Activated T-cell treated with anti-CD3 and anti-CD28 coated beads, Interleukin-2, amount 50 U/mL, for 72 hours (primary cell): ENCODE data around the gene INSIG1. TPM values are rescaled to one million over a fixed set of nuclear protein-coding genes. Genes with fewer than 3 reads are reported as not detected.

Source experiments
- ATAC-seq, 2 donors: fragments of 150-1000 bp; cut with Tn5 transposase; replicated peaks in 1 of 2; 2 replicates each; pipeline ENCODE4 v1.10.0; 2021; ENCODE audit warnings: moderate library complexity in 2 of 2, mild to moderate bottlenecking in 1 of 2
- DNase-seq, 2 donors: peaks; one replicate each; pipeline ENCODE4 v3.0.0; 2021 to 2022; ENCODE audit warnings: mixed read lengths in 1 of 2
- H3K27ac Mint-ChIP-seq: one replicate; pipeline ENCODE4 v1.8.0; 2022; ENCODE audit warnings: mild to moderate bottlenecking, moderate library complexity, mixed read lengths
- H3K27me3 Mint-ChIP-seq: one replicate; pipeline ENCODE4 v1.8.0; 2022; ENCODE audit warnings: low read depth, mixed read lengths
- H3K36me3 Mint-ChIP-seq, 2 donors: one replicate each; pipeline ENCODE4 v1.8.0; 2022; ENCODE audit warnings: mixed read lengths in 2 of 2, mild to moderate bottlenecking in 1 of 2; ENCODE audit not compliant: insufficient read depth in 2 of 2
- H3K4me1 Mint-ChIP-seq: one replicate; pipeline ENCODE4 v1.8.0; 2022; ENCODE audit warnings: low read depth, mixed read lengths
- H3K4me3 Mint-ChIP-seq, 2 donors: one replicate each; pipeline ENCODE4 v1.8.0; 2022; ENCODE audit warnings: mild to moderate bottlenecking in 2 of 2, mixed read lengths in 2 of 2, moderate library complexity in 2 of 2
- H3K9me3 Mint-ChIP-seq, 2 donors: one replicate each; pipeline ENCODE4 v1.8.0; 2022; ENCODE audit warnings: mixed read lengths in 2 of 2
- total RNA-seq, 2 donors: library from RNA; stranded (reverse); gene quantifications; one replicate each; pipeline ENCODE4 v1.2.3, GENCODE V29; 2022

INSIG1 gene
- total RNA-seq, 2 donors from 2014 or later, result 36.5 to 46.6 TPM

DNA sequence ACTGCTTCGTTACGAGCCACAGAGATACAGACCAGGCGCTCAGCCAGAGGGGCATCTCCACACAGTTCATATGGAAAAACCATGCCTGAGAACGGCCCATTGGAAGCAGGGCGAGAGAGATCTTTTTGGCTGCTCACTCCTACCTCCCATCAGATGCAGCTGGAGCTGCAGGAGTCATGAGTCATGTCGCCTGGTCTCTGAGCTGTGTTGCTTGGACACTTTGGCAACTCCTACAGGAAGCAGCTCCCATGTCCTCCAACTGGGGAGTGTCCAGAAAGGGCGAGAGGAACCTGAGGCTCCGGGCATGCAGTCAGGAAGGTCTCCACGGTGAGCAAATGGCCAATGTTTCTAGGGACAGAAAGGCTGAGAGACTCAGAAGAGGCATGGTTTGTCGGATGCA lies 24.9 kb downstream of the INSIG1 start:
- Mint-ChIP-seq H3K4me1 (peaks cover 4% of the 10 kb centered on the region), H3K36me3 (peaks cover 4 to 8% of the 10 kb centered on the region in 2 donors), H3K27me3 (peaks cover 11% of the 10 kb centered on the region), H3K9me3 (peaks cover 4 to 5% of the 10 kb centered on the region in 2 donors), H3K4me3 (no peak overlapping the region), H3K27ac (no peak overlapping the region)
- ATAC-seq (no peak), DNase-seq (no peak)

GRCh38 chr7:155323001-155323638 lies 25.4 kb downstream of the INSIG1 start:
- ATAC-seq (no peak), DNase-seq (no peak)
- Mint-ChIP-seq H3K4me3 (no peak overlapping the region), H3K27me3 (peaks cover 11% of the 10 kb centered on the region), H3K36me3 (peaks cover 4 to 9% of the 10 kb centered on the region in 2 donors), H3K4me1 (peaks cover 4% of the 10 kb centered on the region), H3K9me3 (peaks cover 4 to 5% of the 10 kb centered on the region in 2 donors), H3K27ac (no peak overlapping the region)

DNA sequence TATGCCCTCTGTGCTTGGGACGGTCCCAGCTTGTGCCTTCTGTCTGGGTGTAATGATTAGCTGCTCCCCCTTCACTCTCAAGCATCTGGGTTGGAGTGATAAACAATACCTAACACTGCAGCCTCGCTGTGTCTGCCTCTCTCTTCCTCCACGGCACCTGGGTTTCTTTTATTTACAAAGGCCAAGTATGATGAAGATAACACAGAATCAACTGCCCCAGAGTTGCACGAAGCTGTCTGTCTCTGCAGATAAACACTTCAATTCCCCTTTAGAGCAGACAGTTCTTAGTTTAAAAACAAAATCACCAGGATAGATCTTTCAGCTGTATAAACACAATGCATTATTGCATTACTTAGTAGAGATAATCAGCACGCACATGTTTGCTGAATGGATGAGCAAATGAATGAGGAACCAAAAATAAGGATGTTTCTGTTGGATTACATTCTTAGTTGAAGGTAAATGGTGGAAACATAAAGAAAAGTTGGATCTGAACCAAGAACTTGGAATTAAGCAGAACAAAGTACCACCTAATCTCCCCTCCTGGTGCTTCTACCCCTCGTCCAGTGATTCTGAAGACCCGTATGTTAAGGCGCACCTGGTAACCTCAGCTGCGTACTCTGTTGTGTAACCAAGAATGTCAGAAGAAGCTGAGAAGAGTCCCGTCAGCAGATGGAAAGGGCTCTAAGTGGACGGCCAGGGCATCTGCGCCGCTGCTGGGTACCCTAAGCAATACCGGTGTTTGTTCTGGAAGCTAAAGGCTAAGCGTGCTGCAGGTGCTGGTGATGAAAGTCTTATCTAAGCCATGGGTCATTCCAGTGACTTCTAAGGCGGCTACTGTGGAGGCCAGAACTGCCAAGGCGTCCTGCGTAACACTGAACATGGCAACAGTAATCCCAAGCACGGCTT lies 26.6 kb downstream of the INSIG1 start:
- ATAC-seq (no peak), DNase-seq (no peak)
- H3K27me3 Mint-ChIP-seq, result peaks cover 11% of the 10 kb centered on the region
- H3K4me3 Mint-ChIP-seq, result no peak overlapping the region
- H3K36me3 Mint-ChIP-seq, result peaks cover 4 to 9% of the 10 kb centered on the region in 2 donors
- H3K9me3 Mint-ChIP-seq, result peaks cover 4 to 5% of the 10 kb centered on the region in 2 donors
- H3K4me1 Mint-ChIP-seq, result peaks cover 4% of the 10 kb centered on the region
- no peak overlapping the region for H3K27ac Mint-ChIP-seq

DNA sequence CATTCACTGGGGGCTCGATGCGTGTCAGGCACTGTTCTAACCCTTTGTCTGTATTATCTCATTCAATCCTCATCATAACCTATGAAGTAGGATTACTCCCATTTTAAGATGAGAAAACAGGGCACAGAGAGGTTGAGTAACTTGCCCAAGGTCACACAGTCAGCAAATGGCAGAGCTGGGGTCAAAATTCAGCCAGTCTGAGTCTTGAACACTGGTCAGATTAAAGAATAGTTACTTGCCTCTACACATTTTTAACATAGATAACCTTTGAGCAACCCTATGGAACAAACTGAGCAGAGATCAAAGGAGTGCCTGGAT lies 27.2 kb downstream of the INSIG1 start:
- H3K4me3 Mint-ChIP-seq, result no peak overlapping the region
- peaks cover 4 to 5% of the 10 kb centered on the region in 2 donors for H3K9me3 Mint-ChIP-seq
- ATAC-seq (no peak), DNase-seq (no peak)
- peaks cover 4 to 9% of the 10 kb centered on the region in 2 donors for H3K36me3 Mint-ChIP-seq
- H3K27ac Mint-ChIP-seq, result no peak overlapping the region
- peaks cover 11% of the 10 kb centered on the region for H3K27me3 Mint-ChIP-seq
- H3K4me1 Mint-ChIP-seq, result peaks cover 4% of the 10 kb centered on the region

GRCh38 chr7:155326385-155326784 lies 28.7 kb downstream of the INSIG1 start:
- no peak overlapping the region for H3K4me3 Mint-ChIP-seq
- ATAC-seq, result no peak
- H3K27me3 Mint-ChIP-seq, result peaks cover 11% of the 10 kb centered on the region
- H3K36me3 Mint-ChIP-seq, result peaks cover 4 to 9% of the 10 kb centered on the region in 2 donors
- peaks cover 4 to 5% of the 10 kb centered on the region in 2 donors for H3K9me3 Mint-ChIP-seq
- DNase-seq, result no peak
- no peak overlapping the region for H3K27ac Mint-ChIP-seq
- H3K4me1 Mint-ChIP-seq, result peaks cover 4% of the 10 kb centered on the region

DNA sequence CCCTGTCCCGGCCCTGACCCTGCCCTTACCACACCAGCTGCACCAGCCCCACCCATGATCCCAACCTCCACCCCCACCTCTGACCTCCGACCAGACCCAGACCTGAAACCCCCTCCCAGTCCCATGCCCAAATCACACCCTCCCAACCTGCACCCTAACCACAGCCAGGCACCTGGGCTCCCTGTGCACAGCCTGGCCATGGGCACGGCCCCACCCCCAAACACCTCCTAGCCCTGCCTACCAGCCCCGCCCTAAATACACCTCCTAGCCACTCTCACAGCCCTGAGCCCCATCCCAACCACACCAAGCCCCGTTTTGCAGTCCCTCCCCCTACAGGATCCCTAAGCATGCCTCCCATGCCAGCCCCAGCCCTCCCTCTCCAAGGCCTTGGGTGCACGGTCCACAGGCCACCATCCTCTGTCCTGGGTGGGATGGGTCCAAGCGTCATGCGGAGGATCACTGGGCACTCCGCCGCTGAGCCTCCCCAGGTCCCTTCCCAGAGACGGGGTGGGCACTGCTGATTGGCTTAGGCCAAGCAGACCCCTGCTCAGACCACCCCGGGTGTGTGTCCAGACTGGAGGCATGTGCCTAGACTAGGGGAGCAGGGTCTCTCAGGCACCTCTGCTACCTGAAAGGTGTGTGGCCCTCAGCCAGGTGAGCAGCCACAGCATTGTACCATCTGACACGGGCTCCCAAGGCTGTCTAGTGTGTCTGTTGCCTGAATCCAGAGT lies 30.1 kb downstream of the INSIG1 start:
- Mint-ChIP-seq H3K4me3 (no peak overlapping the region), H3K4me1 (peaks cover 4% of the 10 kb centered on the region), H3K9me3 (peaks cover 4 to 5% of the 10 kb centered on the region in 2 donors), H3K27me3 (peaks cover 11% of the 10 kb centered on the region), H3K27ac (no peak overlapping the region), H3K36me3 (peaks cover 4 to 9% of the 10 kb centered on the region in 2 donors)
- ATAC-seq (no peak), DNase-seq (no peak)

- Mint-ChIP-seq H3K27ac (no peak overlapping the region), H3K9me3 (no peaks in the 10 kb centered on the region), H3K36me3 (peaks cover 0 to 2% of the 10 kb centered on the region in 2 donors), H3K27me3 (no peaks in the 10 kb centered on the region), H3K4me3 (no peak overlapping the region), H3K4me1 (no peaks in the 10 kb centered on the region)
- DNase-seq, result no peak
- ATAC-seq, result no peak
These were observed 31.5 kb downstream of the INSIG1 start for GRCh38 chr7:155329225-155329624.

DNA sequence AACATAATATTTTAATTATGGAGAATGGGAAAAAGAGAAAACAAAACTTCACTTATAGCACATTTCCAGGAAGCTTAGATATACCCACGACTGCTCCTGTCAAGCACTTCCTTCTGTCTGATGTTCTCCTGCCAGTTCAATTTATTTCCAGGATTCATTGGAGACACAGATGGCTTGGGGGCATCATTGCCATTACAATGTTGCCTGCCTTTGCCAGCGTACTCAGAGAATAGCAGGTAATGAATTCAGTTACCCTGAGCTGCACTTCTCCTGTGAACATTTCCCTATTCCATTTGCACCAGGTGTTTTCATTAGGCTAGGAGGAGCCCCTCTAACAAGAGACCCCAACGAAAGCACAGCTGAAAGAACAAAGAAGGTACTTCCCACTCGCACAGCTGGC lies 33.7 kb downstream of the INSIG1 start:
- no peaks in the 10 kb centered on the region for H3K27me3 Mint-ChIP-seq
- H3K4me3 Mint-ChIP-seq, result no peak overlapping the region
- no peak for ATAC-seq
- H3K27ac Mint-ChIP-seq, result no peak overlapping the region
- H3K9me3 Mint-ChIP-seq, result no peaks in the 10 kb centered on the region
- peaks cover 0 to 2% of the 10 kb centered on the region in 2 donors for H3K36me3 Mint-ChIP-seq
- DNase-seq, result no peak
- H3K4me1 Mint-ChIP-seq, result no peaks in the 10 kb centered on the region

DNA sequence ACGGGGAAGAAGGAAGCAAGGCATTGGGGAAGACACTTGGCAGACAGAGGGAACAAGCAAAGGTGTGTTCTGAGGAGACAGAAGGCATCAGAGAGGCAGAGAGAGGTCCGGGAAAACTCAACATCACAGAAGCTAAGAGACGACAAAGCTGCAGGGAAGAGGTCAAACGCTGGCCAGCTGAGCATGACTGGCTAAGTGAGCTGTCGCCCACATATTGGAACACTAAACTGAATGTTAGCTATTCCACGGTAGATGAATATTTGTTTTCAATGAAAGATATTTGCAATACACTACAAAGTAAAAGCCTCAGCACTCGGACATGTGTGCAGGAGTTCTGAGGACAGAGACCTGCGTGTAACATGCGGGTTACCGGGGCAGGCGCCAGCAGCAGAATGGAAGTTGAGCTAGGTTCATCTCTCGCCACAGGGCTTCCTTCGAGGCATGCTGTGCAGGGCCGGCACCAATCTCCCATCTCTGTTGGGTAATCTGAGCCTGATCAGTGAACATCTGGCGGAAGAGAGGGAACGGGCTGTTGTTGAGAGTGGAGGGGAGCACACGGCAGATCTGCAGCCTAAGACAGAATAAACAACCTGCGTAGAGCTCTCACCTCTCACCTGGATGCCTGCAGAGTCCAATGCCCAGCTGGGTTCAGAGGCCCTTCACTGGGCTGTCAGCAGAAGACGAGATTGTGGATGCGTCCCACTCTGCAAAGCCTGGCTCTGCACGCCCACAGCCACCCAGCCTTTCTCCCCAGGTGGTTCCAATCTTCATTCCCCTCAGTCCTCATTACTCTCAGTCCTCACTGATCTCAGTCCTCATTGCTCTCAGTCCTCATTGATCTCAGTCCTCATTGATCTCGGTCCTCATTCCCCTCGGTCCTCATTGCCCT lies 35.9 kb downstream of the INSIG1 start:
- H3K9me3 Mint-ChIP-seq, result no peaks in the 10 kb centered on the region
- H3K36me3 Mint-ChIP-seq, result no peaks in the 10 kb centered on the region
- H3K27ac Mint-ChIP-seq, result no peak overlapping the region

GRCh38 chr7:155336812-155337602 lies 39.3 kb downstream of the INSIG1 start:
- Mint-ChIP-seq H3K36me3 (no peaks in the 10 kb centered on the region), H3K27ac (no peak overlapping the region), H3K27me3 (peaks cover 17% of the 10 kb centered on the region), H3K9me3 (no peaks in the 10 kb centered on the region), H3K4me1 (peaks cover 11% of the 10 kb centered on the region), H3K4me3 (no peak overlapping the region)
- ATAC-seq (no peak), DNase-seq (no peak)

More for the DNA sequence above, 35.9 kb downstream of the INSIG1 start:
- Mint-ChIP-seq H3K4me3 (no peak overlapping the region), H3K27me3 (peaks cover 6% of the 10 kb centered on the region), H3K4me1 (no peaks in the 10 kb centered on the region)
- DNase-seq (no peak), ATAC-seq (no peak)

GRCh38 chr7:155337946-155338631 lies 40.4 kb downstream of the INSIG1 start:
- H3K27me3 Mint-ChIP-seq, result peaks cover 24% of the 10 kb centered on the region
- H3K4me3 Mint-ChIP-seq, result no peak overlapping the region
- H3K36me3 Mint-ChIP-seq, result no peaks in the 10 kb centered on the region
- ATAC-seq (peak in 1 of 2 donors; percentile 22), DNase-seq (no peak)
- no peaks in the 10 kb centered on the region for H3K9me3 Mint-ChIP-seq
- peaks cover 11% of the 10 kb centered on the region for H3K4me1 Mint-ChIP-seq
- H3K27ac Mint-ChIP-seq, result no peak overlapping the region
